D721Med (cell line): Measurements from ENCODE around the gene NPIPB2.
"Not testable (repeated sequence)": the region's sequence is repeated elsewhere in the genome, so short reads cannot be mapped to it uniquely, and the experiment has no call there.

Experiments used
- DNase-seq: peaks from one replicate; pipeline ENCODE4 v3.0.0; 2011; ENCODE audit warnings: low spot score; ENCODE audit not compliant: insufficient read length
- FAIRE-seq: peaks from 2 replicates; lab custom pipeline; 2011; peaks lifted over from hg19 to GRCh38; lab: Jason Lieb, UNC
- CTCF ChIP-seq: IDR thresholded peaks from 2 replicates; pipeline ENCODE4 v1.5.1; 2012; ENCODE audit warnings: mild to moderate bottlenecking, control low read depth; ENCODE audit not compliant: insufficient read depth; ENCODE audit errors: missing control alignments

NPIPB2 gene

GRCh38 chr16:11967195-11967911 is 25.5 kb upstream of the NPIPB2 start:
- no peak for FAIRE-seq
- no peak for TF ChIP-seq CTCF
- DNase-seq: no peak

GRCh38 chr16:11966173-11966572 is 24.3 kb upstream of the NPIPB2 start:
- FAIRE-seq: no peak
- DNase-seq: no peak

GRCh38 chr16:11964761-11965551 is 23.1 kb upstream of the NPIPB2 start, which contains the start of gene TNFRSF17:
Gene TNFRSF17 (plus strand): TSS chr16:11965210. CDS start chr16:11965325, 115 bp downstream.
- FAIRE-seq (no peak), DNase-seq (no peak)
- no peak for TF ChIP-seq CTCF

More at GRCh38 chr16:11966173-11966572, 24.3 kb upstream of the NPIPB2 start:
- no peak for TF ChIP-seq CTCF

- no peak for DNase-seq
- TF ChIP-seq CTCF: no peak
- no peak for FAIRE-seq
These were observed 21.9 kb upstream of the NPIPB2 start for GRCh38 chr16:11963706-11964105.

GRCh38 chr16:11962978-11963377 is 21.1 kb upstream of the NPIPB2 start:
- FAIRE-seq: not testable (repeated sequence)

GRCh38 chr16:11962457-11962856 is 20.6 kb upstream of the NPIPB2 start:
- not testable (repeated sequence) for DNase-seq, FAIRE-seq

More at GRCh38 chr16:11962978-11963377, 21.1 kb upstream of the NPIPB2 start:
- not testable (repeated sequence) for DNase-seq

GRCh38 chr16:11957591-11958395 is 15.9 kb upstream of the NPIPB2 start:
- FAIRE-seq: no peak
- TF ChIP-seq CTCF: no peak
- DNase-seq: no peak

- DNase-seq (no peak), FAIRE-seq (no peak)
- TF ChIP-seq CTCF: no peak
These were observed 14.7 kb upstream of the NPIPB2 start for GRCh38 chr16:11956558-11956957.
